Activated T-cell treated with anti-CD3 and anti-CD28 coated beads for 4 hours (primary cell): Measurements from ENCODE around the gene SLC25A22.

Experiments used
- DNase-seq: peaks from one replicate; pipeline ENCODE4 v3.0.0-alpha.2; 2020

The SLC25A22 gene

GRCh38 chr11:788953-789940, 8.8 kb downstream of the SLC25A22 start:
- no peak for DNase-seq

- DNase-seq: no peak
Measured at GRCh38 chr11:788009-788640, 10.0 kb downstream of the SLC25A22 start.

- no peak for DNase-seq
Measured at GRCh38 chr11:787084-787675, 10.9 kb downstream of the SLC25A22 start.

GRCh38 chr11:786235-787083, 11.6 kb downstream of the SLC25A22 start:
- DNase-seq: no peak

- no peak for DNase-seq
Measured at GRCh38 chr11:783581-784015, 14.5 kb downstream of the SLC25A22 start.

GRCh38 chr11:782264-783174, 15.6 kb downstream of the SLC25A22 start:
- no peak for DNase-seq

GRCh38 chr11:779955-780532, 18.0 kb downstream of the SLC25A22 start:
- DNase-seq: no peak

GRCh38 chr11:778976-779954, 18.8 kb downstream of the SLC25A22 start:
- no peak for DNase-seq

- DNase-seq: peak; percentile 88
Measured at GRCh38 chr11:777288-778255, 20.5 kb downstream of the SLC25A22 start, which contains the start of gene GATD1. Gene GATD1, minus strand, starts transcription at chr11:777487. Its CDS starts 25 bp downstream, at chr11:777462.

- no peak for DNase-seq
Measured at GRCh38 chr11:776561-777287, 21.4 kb downstream of the SLC25A22 start.

- no peak for DNase-seq
Measured at GRCh38 chr11:776263-776560, 21.9 kb downstream of the SLC25A22 start.

- DNase-seq: no peak
Measured at GRCh38 chr11:774873-775592, 23.0 kb downstream of the SLC25A22 start.

GRCh38 chr11:773830-774229, 24.3 kb downstream of the SLC25A22 start:
- DNase-seq: no peak

GRCh38 chr11:773425-773824, 24.7 kb downstream of the SLC25A22 start:
- DNase-seq: no peak

GRCh38 chr11:772429-773390, 25.4 kb downstream of the SLC25A22 start:
- DNase-seq: no peak

- no peak for DNase-seq
Measured at GRCh38 chr11:771617-772204, 26.4 kb downstream of the SLC25A22 start.
